Adrenal gland (tissue), 5 donors: ENCODE measurements around the gene PEX16.

ENCODE experiments used
- CTCF ChIP-seq, 6 experiments: fragments of 450-650 bp in 4 of 6; fragments of 200-600 bp in 2 of 6; sonication (generic) in 1 of 6; IDR thresholded peaks; 1 replicate in 5 of 6; 2 replicates in 1 of 6; pipeline versions ENCODE4 v1.5.1 to v1.8.0; 2016 to 2021; ENCODE audit warnings: antibody characterized with exemption in 6 of 6, mild to moderate bottlenecking in 2 of 6, moderate library complexity in 1 of 6
- POLR2A ChIP-seq, 2 donors: fragments of 450-650 bp; IDR thresholded peaks; one replicate each; pipeline ENCODE4 v1.6.1; 2017; ENCODE audit warnings: antibody characterized with exemption in 2 of 2, mild to moderate bottlenecking in 2 of 2, moderate library complexity in 1 of 2
- donor health status: DM: no; HTN: no; CAD: no.

- TF ChIP-seq CTCF (IDR thresholded peaks at IDR 0.05) (no peak), POLR2A (IDR thresholded peaks at IDR 0.05) (no peak)
Measured at GRCh38 chr11:45933846-45934579, 16.3 kb upstream of the PEX16 start.
